Endothelial cell (in vitro differentiated cells): Measurements from ENCODE around the gene PRKAR2B. TPM values are rescaled to one million over a fixed set of nuclear protein-coding genes. Genes with fewer than 3 reads are reported as not detected.

Source experiments
- DNase-seq: peaks from one replicate; pipeline ENCODE4 v3.0.0; 2021; ENCODE audit warnings: low spot score
- H3K27ac Mint-ChIP-seq: one replicate; pipeline ENCODE4 v1.8.0; 2021; ENCODE audit warnings: mixed read lengths, inconsistent platforms; ENCODE audit not compliant: unreplicated experiment
- H3K27me3 Mint-ChIP-seq: one replicate; pipeline ENCODE4 v1.8.0; 2021; ENCODE audit warnings: mild to moderate bottlenecking, moderate library complexity, mixed read lengths, inconsistent platforms; ENCODE audit not compliant: unreplicated experiment
- H3K36me3 Mint-ChIP-seq: one replicate; pipeline ENCODE4 v1.8.0; 2021; ENCODE audit warnings: mild to moderate bottlenecking, low read depth, mixed read lengths, inconsistent platforms; ENCODE audit not compliant: unreplicated experiment
- H3K4me1 Mint-ChIP-seq: one replicate; pipeline ENCODE4 v1.8.0; 2021; ENCODE audit warnings: mild to moderate bottlenecking, mixed read lengths, inconsistent platforms; ENCODE audit not compliant: unreplicated experiment
- H3K4me3 Mint-ChIP-seq: one replicate; pipeline ENCODE4 v1.8.0; 2021; ENCODE audit warnings: mild to moderate bottlenecking, mixed read lengths, inconsistent platforms; ENCODE audit not compliant: unreplicated experiment
- H3K9me3 Mint-ChIP-seq: one replicate; pipeline ENCODE4 v1.8.0; 2021; ENCODE audit warnings: mixed read lengths, inconsistent platforms; ENCODE audit not compliant: unreplicated experiment
- CTCF ChIP-seq: fragments of 200-600 bp; sonication (generic); IDR thresholded peaks from one replicate; pipeline ENCODE4 v1.5.0; 2021; ENCODE audit warnings: antibody characterized with exemption; ENCODE audit not compliant: unreplicated experiment
- total RNA-seq: library from RNA; stranded (reverse); fragmentation: NEBNext Ultra II Directional; extraction: Animal tissue kit (Norgen Biotek cat#: 25700); gene quantifications from one replicate; pipeline ENCODE4 v1.2.1, GENCODE V29; 2021; ENCODE audit not compliant: unreplicated experiment

The PRKAR2B gene
- total RNA-seq, 1 donor from 2014 or later: 28.4 TPM

GRCh38 chr7:107059468-107059867 is 15.0 kb downstream of the PRKAR2B start:
- H3K27me3 Mint-ChIP-seq: peaks cover 2% of the 10 kb centered on the region
- peaks cover 4% of the 10 kb centered on the region for H3K36me3 Mint-ChIP-seq
- TF ChIP-seq CTCF: no peak
- no peaks in the 10 kb centered on the region for H3K9me3 Mint-ChIP-seq
- no peak overlapping the region for H3K4me3 Mint-ChIP-seq
- peaks cover 40% of the 10 kb centered on the region for H3K4me1 Mint-ChIP-seq
- no peak for DNase-seq
- H3K27ac Mint-ChIP-seq: no peak overlapping the region

- no peak for TF ChIP-seq CTCF
- H3K4me1 Mint-ChIP-seq: peaks cover 49% of the 10 kb centered on the region
- H3K27ac Mint-ChIP-seq: no peak overlapping the region
Observed at GRCh38 chr7:107063245-107064120, 19.0 kb downstream of the PRKAR2B start.

GRCh38 chr7:107064255-107064654 is 19.8 kb downstream of the PRKAR2B start:
- DNase-seq: no peak
- Mint-ChIP-seq H3K27me3 (no peaks in the 10 kb centered on the region), H3K36me3 (peaks cover 4% of the 10 kb centered on the region), H3K9me3 (no peaks in the 10 kb centered on the region), H3K4me1 (peaks cover 46% of the 10 kb centered on the region), H3K27ac (no peak overlapping the region), H3K4me3 (no peak overlapping the region)
- no peak for TF ChIP-seq CTCF

More at GRCh38 chr7:107063245-107064120, 19.0 kb downstream of the PRKAR2B start:
- Mint-ChIP-seq H3K4me3 (no peak overlapping the region), H3K27me3 (no peaks in the 10 kb centered on the region), H3K9me3 (no peaks in the 10 kb centered on the region), H3K36me3 (peaks cover 4% of the 10 kb centered on the region)
- DNase-seq: no peak

- no peaks in the 10 kb centered on the region for H3K27me3 Mint-ChIP-seq
- peaks cover 4% of the 10 kb centered on the region for H3K36me3 Mint-ChIP-seq
- H3K27ac Mint-ChIP-seq: peak overlapping the region; percentile 41
- no peaks in the 10 kb centered on the region for H3K9me3 Mint-ChIP-seq
- no peak for DNase-seq
- H3K4me1 Mint-ChIP-seq: peaks cover 33% of the 10 kb centered on the region
- H3K4me3 Mint-ChIP-seq: no peak overlapping the region
- TF ChIP-seq CTCF: no peak
Observed at GRCh38 chr7:107065929-107066247, 21.4 kb downstream of the PRKAR2B start.

- no peak overlapping the region for H3K4me3 Mint-ChIP-seq
- no peaks in the 10 kb centered on the region for H3K27me3 Mint-ChIP-seq
- TF ChIP-seq CTCF: no peak
- H3K4me1 Mint-ChIP-seq: peaks cover 28% of the 10 kb centered on the region
- H3K36me3 Mint-ChIP-seq: no peaks in the 10 kb centered on the region
- H3K27ac Mint-ChIP-seq: no peak overlapping the region
- H3K9me3 Mint-ChIP-seq: no peaks in the 10 kb centered on the region
- no peak for DNase-seq
Observed at GRCh38 chr7:107068156-107068555, 23.7 kb downstream of the PRKAR2B start.
